Common myeloid progenitor, CD34-positive (primary cell): Measurements from ENCODE around the gene GPHA2. TPM values are rescaled to one million over a fixed set of nuclear protein-coding genes. Genes with fewer than 3 reads are reported as not detected.
A peak's percentile ranks its signal among the peaks of the same experiment; 100 is the strongest.
"Not testable (repeated sequence)": the region's sequence is repeated elsewhere in the genome, so short reads cannot be mapped to it uniquely, and the experiment has no call there.

Source experiments
- CTCF ChIA-PET: fragments of 350-600 bp; sonication (Branson Sonifier 250); formaldehyde crosslinking; loops from one replicate; lab custom pipeline; 2021; ENCODE audit warnings: antibody characterized with exemption; lab: Charles Lee
- POLR2A ChIA-PET: fragments of 350-600 bp; sonication (Branson Sonifier 250); formaldehyde crosslinking; loops from one replicate; lab custom pipeline; 2021; ENCODE audit warnings: antibody characterized with exemption; lab: Charles Lee
- DNase-seq, 3 donors: peaks; one replicate each; pipeline versions ENCODE4 v3.0.0 to v3.0.0-alpha.2; 2013
- H3K27ac ChIP-seq, 2 experiments: 1 replicate in 1 of 2; 2 replicates in 1 of 2; pipeline ENCODE4 v1.7.0; 2013; ENCODE audit warnings: inconsistent platforms in 2 of 2, low read length in 2 of 2, mild to moderate bottlenecking in 2 of 2, low read depth in 1 of 2, moderate library complexity in 1 of 2; ENCODE audit not compliant: severe bottlenecking in 2 of 2, insufficient read depth in 1 of 2, poor library complexity in 1 of 2
- H3K27me3 ChIP-seq, 5 experiments: replicated peaks in 2 of 5; 1 replicate in 3 of 5; 2 replicates in 2 of 5; pipeline versions ENCODE4 v1.6.1 to v1.7.0; 2013; ENCODE audit warnings: low read length in 4 of 5, mild to moderate bottlenecking in 2 of 5, moderate library complexity in 2 of 5, inconsistent platforms in 1 of 5; ENCODE audit not compliant: insufficient read depth in 5 of 5, control insufficient read depth in 4 of 5
- H3K36me3 ChIP-seq, 4 experiments: 1 replicate in 2 of 4; 2 replicates in 2 of 4; pipeline versions ENCODE4 v1.6.1 to v1.7.0; 2013; ENCODE audit warnings: low read length in 3 of 4, control low read depth in 1 of 4, mild to moderate bottlenecking in 1 of 4; ENCODE audit not compliant: control insufficient read depth in 4 of 4, insufficient read depth in 4 of 4
- H3K4me1 ChIP-seq, 4 experiments: 1 replicate in 3 of 4; 2 replicates in 1 of 4; pipeline versions ENCODE4 v1.6.1 to v1.7.1; 2013; ENCODE audit warnings: low read length in 3 of 4, mild to moderate bottlenecking in 3 of 4, control low read depth in 1 of 4, inconsistent platforms in 1 of 4, moderate library complexity in 1 of 4; ENCODE audit not compliant: control insufficient read depth in 4 of 4, insufficient read depth in 4 of 4; ENCODE audit errors: control extremely low read depth in 1 of 4
- H3K4me3 ChIP-seq, 7 experiments: 1 replicate in 4 of 7; 2 replicates in 3 of 7; pipeline versions ENCODE4 v1.5.1 to v1.7.0; 2013; ENCODE audit warnings: mild to moderate bottlenecking in 7 of 7, low read length in 6 of 7, moderate library complexity in 6 of 7, inconsistent platforms in 2 of 7, low read depth in 2 of 7, control low read depth in 1 of 7; ENCODE audit not compliant: insufficient read depth in 4 of 7, control insufficient read depth in 1 of 7; ENCODE audit errors: extremely low read depth in 1 of 7
- H3K9me3 ChIP-seq, 5 experiments: 1 replicate in 4 of 5; 2 replicates in 1 of 5; pipeline versions ENCODE4 v1.6.1 to v1.7.1; 2013; ENCODE audit warnings: low read length in 4 of 5, mild to moderate bottlenecking in 2 of 5, inconsistent platforms in 1 of 5, low read depth in 1 of 5, moderate library complexity in 1 of 5; ENCODE audit not compliant: control insufficient read depth in 4 of 5, insufficient read depth in 2 of 5; ENCODE audit errors: control extremely low read depth in 1 of 5
- WGBS: methylation state at CpG from one replicate; pipeline ENCODE4 v1.1.5; 2013; ENCODE audit not compliant: insufficient coverage; 5-methylcytosine and 5-hydroxymethylcytosine counted together
- polyA plus RNA-seq: library from polyadenylated mRNA; unstranded; fragments of 120-200 nt; gene quantifications from one replicate; pipeline ENCODE4 v1.2.1, GENCODE V29; 2013

The GPHA2 gene
- not detected for polyA plus RNA-seq

- Histone ChIP-seq H3K36me3 (peaks cover 3 to 10% (median 8%) of the 10 kb centered on the region in 4 experiments), H3K4me1 (no peaks in the 10 kb centered on the region), H3K27me3 (peaks cover 0 to 4% (median 0%) of the 10 kb centered on the region in 5 experiments), H3K27ac (no peak within 1 kb of the TSS), H3K9me3 (no peaks in the 10 kb centered on the region), H3K4me3 (no peak within 1 kb of the TSS)
- POLR2A ChIA-PET: interaction anchor here (0.5 kb wide), 1 partner anchor 47 kb away, joined by 3 read pairs; no protein-coding TSS in a partner anchor
- WGBS: 98% methylated on average over 11 of the region's 14 CpGs
- DNase-seq: no peak
- CTCF ChIA-PET: interaction anchor here (1.0 to 1.5 kb wide), 2 partner anchors 16 to 42 kb away, joined by 3 read pairs; no protein-coding TSS in a partner anchor
These were observed at the start of gene GPHA2 for GRCh38 chr11:64935359-64936081. TSS of gene GPHA2 (minus strand) at chr11:64935893. CDS start at chr11:64935460, 433 bp downstream.

- CTCF ChIA-PET, H3K27me3 ChIP-seq: not testable (repeated sequence)
- POLR2A ChIA-PET: interaction anchor here (0.7 kb wide), 2 partner anchors 36 to 48 kb away, joined by 3 read pairs; no protein-coding TSS in a partner anchor
These were observed 47.6 kb upstream of the GPHA2 start for GRCh38 chr11:64983339-64983738.

GRCh38 chr11:64976651-64977050 lies 41.0 kb upstream of the GPHA2 start:
- H3K4me3 ChIP-seq: no peak overlapping the region
- POLR2A ChIA-PET: no interaction called here
- H3K9me3 ChIP-seq: no peaks in the 10 kb centered on the region
- peaks cover 0 to 7% (median 5%) of the 10 kb centered on the region in 4 experiments for H3K4me1 ChIP-seq
- H3K27me3 ChIP-seq: peaks cover 0 to 10% (median 4%) of the 10 kb centered on the region in 5 experiments
- H3K36me3 ChIP-seq: no peaks in the 10 kb centered on the region
- no peak overlapping the region for H3K27ac ChIP-seq
- no CpG with 5 or more reads among the region's 2 CpGs for WGBS
- no peak for DNase-seq
- CTCF ChIA-PET: interaction anchor here (1.6 kb wide), 2 partner anchors 20 to 40 kb away, joined by 3 to 5 read pairs; partner anchors contain the start of gene BATF2

More at GRCh38 chr11:64983339-64983738, 47.6 kb upstream of the GPHA2 start:
- H3K36me3 ChIP-seq, H3K9me3 ChIP-seq, DNase-seq, H3K4me1 ChIP-seq, H3K4me3 ChIP-seq, H3K27ac ChIP-seq: not testable (repeated sequence)
- WGBS: 81% methylated on average over 3 of the region's 5 CpGs

- no peak overlapping the region for H3K27ac ChIP-seq
- CTCF ChIA-PET: no interaction called here
- WGBS: 95% methylated on average over 3 of the region's 5 CpGs
- POLR2A ChIA-PET: no interaction called here
- H3K36me3 ChIP-seq: no peaks in the 10 kb centered on the region
- no peaks in the 10 kb centered on the region for H3K9me3 ChIP-seq
- DNase-seq: no peak
- H3K4me3 ChIP-seq: no peak overlapping the region
- peaks cover 0 to 12% (median 9%) of the 10 kb centered on the region in 4 experiments for H3K4me1 ChIP-seq
- H3K27me3 ChIP-seq: peaks cover 0 to 18% (median 7%) of the 10 kb centered on the region in 5 experiments
These were observed 38.4 kb upstream of the GPHA2 start for GRCh38 chr11:64974124-64974523.

GRCh38 chr11:64971421-64972233 lies 35.9 kb upstream of the GPHA2 start, which contains the start of gene MAJIN:
TSS of gene MAJIN (minus strand) at chr11:64972108. CDS start at chr11:64959405, 12,703 bp downstream.
- H3K27ac ChIP-seq: no peak within 1 kb of the TSS
- no peaks in the 10 kb centered on the region for H3K36me3 ChIP-seq
- ChIA-PET POLR2A (no interaction called here), CTCF (no interaction called here)
- peaks cover 0 to 12% (median 9%) of the 10 kb centered on the region in 4 experiments for H3K4me1 ChIP-seq
- no peaks in the 10 kb centered on the region for H3K9me3 ChIP-seq
- WGBS: 21% methylated on average over 60 of the region's 69 CpGs
- H3K27me3 ChIP-seq: peaks cover 0 to 18% (median 7%) of the 10 kb centered on the region in 5 experiments
- peak within 1 kb of the TSS in 4 of 7 experiments; percentile 25 to 56 (median 42) for H3K4me3 ChIP-seq
- peak; percentile 79 to 90 (median 86) for DNase-seq

- peaks cover 0 to 18% (median 7%) of the 10 kb centered on the region in 5 experiments for H3K27me3 ChIP-seq
- no peaks in the 10 kb centered on the region for H3K9me3 ChIP-seq
- no peak overlapping the region for H3K27ac ChIP-seq
- H3K36me3 ChIP-seq: no peaks in the 10 kb centered on the region
- no peak overlapping the region for H3K4me3 ChIP-seq
- peaks cover 0 to 12% (median 9%) of the 10 kb centered on the region in 4 experiments for H3K4me1 ChIP-seq
- CTCF ChIA-PET: no interaction called here
- WGBS: 85% methylated on average over 7 of the region's 8 CpGs
- POLR2A ChIA-PET: no interaction called here
- DNase-seq: peak in 2 of 3 donors; percentile 24 to 37
These were observed 35.0 kb upstream of the GPHA2 start for GRCh38 chr11:64970731-64971151.
